OCI-LY7 (cell line): Measurements from ENCODE around the gene TSSK3. TPM values are rescaled to one million over a fixed set of nuclear protein-coding genes. Genes with fewer than 3 reads are reported as not detected.

ENCODE experiments used
- BruUV-seq: library from RNA; stranded (reverse); fragments of 400-500 nt; replicated peaks from 2 replicates; lab custom pipeline; 2021; lab: Mats Ljungman, UMichigan
- CTCF ChIA-PET: fragments of 300-600 bp; sonication (Branson Sonifier 250); formaldehyde crosslinking; loops from one replicate; lab custom pipeline; 2022; ENCODE audit warnings: antibody characterized with exemption; ENCODE audit not compliant: unreplicated experiment; lab: Charles Lee
- POLR2A ChIA-PET: fragments of 300-600 bp; sonication (Branson Sonifier 250); formaldehyde crosslinking; loops from one replicate; lab custom pipeline; 2022; ENCODE audit warnings: antibody characterized with exemption; lab: Charles Lee
- DNase-seq: peaks from one replicate; pipeline ENCODE4 v3.0.0-alpha.2; 2015; ENCODE audit warnings: low spot score
- H2AFZ ChIP-seq: fragments of 200-600 bp; sonication (generic), shearing (Covaris generic); 2 replicates; pipeline ENCODE4 v1.6.1; 2014; ENCODE audit warnings: mild to moderate bottlenecking, antibody characterized with exemption, low read length, moderate library complexity
- H3K27ac ChIP-seq: fragments of 200-600 bp; sonication (generic); 2 replicates; pipeline ENCODE4 v1.5.1; 2014; ENCODE audit warnings: mixed run types, low read depth, mild to moderate bottlenecking, moderate library complexity, low read length, inconsistent platforms; ENCODE audit not compliant: poor library complexity, severe bottlenecking
- H3K36me3 ChIP-seq: fragments of 200-600 bp; sonication (generic); 2 replicates; pipeline ENCODE4 v1.6.1; 2014; ENCODE audit warnings: mild to moderate bottlenecking, antibody characterized with exemption, low read length, moderate library complexity, mixed read lengths; ENCODE audit not compliant: insufficient read depth
- H3K4me1 ChIP-seq: fragments of 200-600 bp; sonication (generic); 2 replicates; pipeline ENCODE4 v1.5.1; 2014; ENCODE audit warnings: mild to moderate bottlenecking, low read length; ENCODE audit not compliant: insufficient read depth, poor library complexity, severe bottlenecking
- H3K4me2 ChIP-seq: fragments of 200-600 bp; sonication (generic); 2 replicates; pipeline ENCODE4 v1.6.1; 2014; ENCODE audit warnings: mild to moderate bottlenecking, low read length
- H3K4me3 ChIP-seq: fragments of 200-600 bp; sonication (generic); 2 replicates; pipeline ENCODE4 v1.5.1; 2014; ENCODE audit warnings: mild to moderate bottlenecking, low read depth, low read length; ENCODE audit not compliant: poor library complexity, severe bottlenecking
- H3K79me2 ChIP-seq: fragments of 200-600 bp; sonication (generic); 2 replicates; pipeline ENCODE4 v1.6.1; 2016; ENCODE audit warnings: low read depth, mild to moderate bottlenecking, low read length, moderate library complexity, mixed read lengths; ENCODE audit not compliant: insufficient read depth
- H3K9me2 ChIP-seq: fragments of 200-600 bp; sonication (generic); 2 replicates; pipeline ENCODE4 v1.6.1; 2016; ENCODE audit warnings: mild to moderate bottlenecking, low read length, mixed read lengths; ENCODE audit not compliant: insufficient read depth
- H3K9me3 ChIP-seq: fragments of 200-600 bp; sonication (generic); 2 replicates; pipeline ENCODE4 v1.6.1; 2014; ENCODE audit warnings: mild to moderate bottlenecking, mixed run types, low read length, mixed read lengths
- H4K20me1 ChIP-seq: fragments of 200-600 bp; sonication (generic); 2 replicates; pipeline ENCODE4 v1.6.1; 2014; ENCODE audit warnings: mild to moderate bottlenecking, antibody characterized with exemption, low read length, moderate library complexity, mixed read lengths; ENCODE audit not compliant: insufficient read depth
- CTCF ChIP-seq: fragments of 200-600 bp; sonication (generic); conservative IDR thresholded peaks from 2 replicates; pipeline ENCODE4 v1.5.1; 2014; ENCODE audit warnings: mild to moderate bottlenecking, antibody characterized with exemption, low read length, moderate library complexity, mixed read lengths
- EZH2phosphoT487 ChIP-seq: fragments of 200-600 bp; sonication (generic); IDR thresholded peaks from 2 replicates; pipeline ENCODE4 v1.6.1; 2018; ENCODE audit warnings: low read depth, borderline replicate concordance, mild to moderate bottlenecking, mixed run types, antibody characterized with exemption, low read length, moderate library complexity, mixed read lengths
- intact Hi-C: fragments of 100-400 bp; cut with micrococcal nuclease; formaldehyde crosslinking; loops from one replicate; pipeline ENCODE4 v1.10.0; 2022; ENCODE audit not compliant: unreplicated experiment
- total RNA-seq, 2 experiments: library from RNA; depleted of rRNA in 1 of 2; stranded (reverse); fragments of >200 nt in 1 of 2; shearing (Covaris generic) in 1 of 2; gene quantifications; 2 replicates each; pipeline ENCODE4 v1.2.3, GENCODE V29; 2014 to 2022

The TSSK3 gene
- total RNA-seq, 2 experiments from 2014 or later: 2.0 to 7.8 TPM

GRCh38 chr1:32388641-32389040 is 26.3 kb downstream of the TSSK3 start:
- H3K79me2 ChIP-seq: peaks cover 7% of the 10 kb centered on the region; the same call in 1 of the 2 replicates
- ChIA-PET CTCF (no interaction called here), POLR2A (no interaction called here)
- no peak for DNase-seq
- H3K27ac ChIP-seq: no peak overlapping the region
- no peak for TF ChIP-seq CTCF
- H4K20me1 ChIP-seq: no peaks in the 10 kb centered on the region
- H3K4me1 ChIP-seq: peaks cover 9% of the 10 kb centered on the region
- H3K9me2 ChIP-seq: no peaks in the 10 kb centered on the region
- H2AFZ ChIP-seq: no peak overlapping the region
- intact Hi-C loops: no loop called here
- no peaks in the 10 kb centered on the region for H3K9me3 ChIP-seq
- H3K4me2 ChIP-seq: no peak overlapping the region
- H3K4me3 ChIP-seq: no peak overlapping the region
- BruUV-seq: no TSS peak
- peaks cover 44% of the 10 kb centered on the region for H3K36me3 ChIP-seq

- DNase-seq: no peak
- H3K9me2 ChIP-seq: no peaks in the 10 kb centered on the region
- no peak overlapping the region for H2AFZ ChIP-seq
- peaks cover 8% of the 10 kb centered on the region; the same call in 1 of the 2 replicates for H3K79me2 ChIP-seq
- H3K4me1 ChIP-seq: peaks cover 14% of the 10 kb centered on the region
- POLR2A ChIA-PET: interaction anchor here (0.6 kb wide), 1 partner anchor 82 kb away, joined by 4 read pairs; no protein-coding TSS in a partner anchor
- H3K4me3 ChIP-seq: no peak overlapping the region
- CTCF ChIA-PET: no interaction called here
- no peak overlapping the region for H3K27ac ChIP-seq
- intact Hi-C loops: no loop called here
- H3K4me2 ChIP-seq: no peak overlapping the region
- no peak for TF ChIP-seq CTCF
- no peak for TF ChIP-seq EZH2phosphoT487
- no peaks in the 10 kb centered on the region for H3K9me3 ChIP-seq
- no peaks in the 10 kb centered on the region for H4K20me1 ChIP-seq
- no TSS peak for BruUV-seq
- peaks cover 21% of the 10 kb centered on the region; the same call in 1 of the 2 replicates for H3K36me3 ChIP-seq
Measured at GRCh38 chr1:32390904-32391870, 28.8 kb downstream of the TSSK3 start.

- H3K9me2 ChIP-seq: no peaks in the 10 kb centered on the region
- peaks cover 12% of the 10 kb centered on the region; the same call in 1 of the 2 replicates for H3K36me3 ChIP-seq
- H3K4me2 ChIP-seq: no peak overlapping the region
- ChIA-PET POLR2A (interaction anchor here (0.5 to 0.6 kb wide), 2 partner anchors 248 to 1799 kb away, joined by 3 read pairs; no protein-coding TSS in a partner anchor), CTCF (no interaction called here)
- BruUV-seq: TSS peak; percentile 30
- H3K27ac ChIP-seq: no peak overlapping the region
- H4K20me1 ChIP-seq: no peaks in the 10 kb centered on the region
- peaks cover 14% of the 10 kb centered on the region for H3K4me1 ChIP-seq
- no peak overlapping the region for H2AFZ ChIP-seq
- peaks cover 8% of the 10 kb centered on the region; the same call in 1 of the 2 replicates for H3K79me2 ChIP-seq
- no peak for DNase-seq
- H3K4me3 ChIP-seq: no peak overlapping the region
- no peak for TF ChIP-seq CTCF
- TF ChIP-seq EZH2phosphoT487: no peak
- intact Hi-C loops: no loop called here
- no peaks in the 10 kb centered on the region for H3K9me3 ChIP-seq
Measured at GRCh38 chr1:32392325-32392724, 30.0 kb downstream of the TSSK3 start.
